GM19467 (cell line): ENCODE results near the gene BACH2.
"Not testable (repeated sequence)": the region's sequence is repeated elsewhere in the genome, so short reads cannot be mapped to it uniquely, and the experiment has no call there.

Source experiments
- ATAC-seq: cut with Tn5 transposase; IDR thresholded peaks from one replicate; pipeline ENCODE4 v1.9.1; 2021; ENCODE audit warnings: mild to moderate bottlenecking, moderate library complexity; ENCODE audit not compliant: unreplicated experiment

BACH2 gene

DNA sequence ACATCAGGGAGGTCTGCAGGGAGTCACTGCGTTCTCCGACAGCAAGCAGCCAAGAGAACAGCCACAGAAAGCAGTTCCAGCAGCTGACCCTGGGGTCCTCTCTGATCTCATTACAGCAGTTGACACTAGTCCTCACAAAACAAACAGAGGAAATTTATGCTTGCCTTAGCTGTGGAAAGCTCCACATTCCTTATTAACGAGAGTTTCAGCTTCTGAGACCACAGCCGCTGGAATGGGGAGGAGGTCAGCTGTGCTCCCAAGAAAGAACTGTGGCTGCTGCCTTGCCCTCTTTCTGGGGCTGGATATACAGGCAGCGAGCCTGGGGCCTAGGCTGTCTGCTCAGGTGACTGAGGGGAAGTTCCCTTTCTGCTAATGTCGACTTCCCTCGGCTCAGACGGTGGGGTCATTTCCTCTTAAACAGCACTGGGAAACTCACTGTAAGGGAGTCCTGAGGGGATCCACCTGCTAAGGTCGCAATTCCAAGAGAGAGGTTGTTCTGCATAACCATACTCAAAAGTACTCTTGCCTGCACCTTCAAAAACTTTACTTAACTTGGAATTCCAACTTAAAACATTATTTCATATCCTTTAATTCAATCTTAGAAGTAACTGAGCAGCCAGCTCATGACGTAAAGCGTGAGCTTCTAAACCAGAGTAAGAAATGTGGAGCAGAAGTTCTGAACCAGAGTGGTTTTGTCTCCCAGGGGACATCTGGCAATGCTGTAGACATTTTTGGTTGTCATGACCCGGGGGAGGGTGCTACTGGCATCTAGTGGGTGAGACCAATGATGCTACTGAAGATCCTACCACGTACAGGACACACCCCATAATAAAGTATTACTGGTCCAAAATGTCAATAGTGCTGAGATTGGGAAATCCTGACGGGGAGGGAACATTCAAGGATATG lies 80.3 kb downstream of the BACH2 start:
- peak; percentile 68 for ATAC-seq

DNA sequence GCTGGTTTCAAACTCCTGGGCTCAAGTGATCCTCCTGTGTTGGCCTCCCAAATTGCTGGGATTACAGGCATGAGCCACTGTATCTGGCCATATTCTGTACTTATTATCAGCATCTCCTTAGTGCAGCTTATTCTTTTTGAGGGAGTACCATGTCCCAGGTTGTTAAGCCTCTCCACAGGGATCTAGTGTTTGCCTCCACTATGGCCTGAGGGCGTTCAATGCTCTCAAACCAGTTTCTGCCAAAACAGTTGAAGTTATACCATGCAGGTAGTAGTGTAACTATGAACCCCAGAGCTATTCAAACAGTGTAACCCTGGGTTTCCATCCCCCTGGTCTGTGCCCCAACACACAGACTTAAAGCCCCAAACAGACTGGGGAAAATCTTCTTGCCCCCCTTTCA lies 81.7 kb downstream of the BACH2 start:
- ATAC-seq = no peak

DNA sequence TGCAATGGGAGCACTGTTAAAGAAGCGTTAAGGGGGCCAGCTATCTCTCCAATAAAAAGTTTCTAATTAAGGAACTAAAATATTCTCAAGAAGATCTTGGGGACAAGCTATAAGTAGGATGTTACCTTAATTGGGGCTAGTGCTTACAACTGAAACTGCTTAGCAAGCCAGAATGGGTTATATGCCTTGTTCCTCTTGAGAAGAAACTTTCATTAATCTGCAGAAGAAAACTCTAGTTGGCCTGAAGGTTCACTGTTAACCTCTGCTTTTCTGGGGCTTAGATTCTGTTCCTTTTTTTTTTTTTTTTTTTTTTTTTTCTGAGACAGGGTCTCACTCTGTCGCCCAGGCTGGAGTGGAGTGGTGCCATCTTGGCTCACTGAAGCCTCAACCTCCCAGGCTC lies 82.2 kb downstream of the BACH2 start:
- ATAC-seq = no peak

DNA sequence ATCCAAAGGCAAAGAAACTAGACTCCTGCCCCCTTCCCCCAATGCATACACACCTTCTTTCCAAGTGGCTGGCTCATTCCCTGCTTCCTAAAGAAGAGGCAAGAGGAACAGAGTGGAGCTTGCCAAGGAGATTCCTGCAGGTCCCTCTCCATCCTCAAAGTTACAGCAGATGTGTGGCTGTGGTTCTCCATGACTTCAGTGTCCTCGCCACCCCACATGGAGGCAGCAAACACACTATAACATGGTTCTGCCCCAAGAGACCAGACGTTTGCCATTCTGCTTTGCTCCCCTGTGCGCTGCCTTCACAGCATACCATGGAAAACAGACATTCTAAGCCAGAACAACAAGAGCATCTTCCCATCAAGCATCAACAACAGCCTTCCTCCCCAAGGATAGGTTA lies 84.4 kb downstream of the BACH2 start:
- ATAC-seq = no peak

DNA sequence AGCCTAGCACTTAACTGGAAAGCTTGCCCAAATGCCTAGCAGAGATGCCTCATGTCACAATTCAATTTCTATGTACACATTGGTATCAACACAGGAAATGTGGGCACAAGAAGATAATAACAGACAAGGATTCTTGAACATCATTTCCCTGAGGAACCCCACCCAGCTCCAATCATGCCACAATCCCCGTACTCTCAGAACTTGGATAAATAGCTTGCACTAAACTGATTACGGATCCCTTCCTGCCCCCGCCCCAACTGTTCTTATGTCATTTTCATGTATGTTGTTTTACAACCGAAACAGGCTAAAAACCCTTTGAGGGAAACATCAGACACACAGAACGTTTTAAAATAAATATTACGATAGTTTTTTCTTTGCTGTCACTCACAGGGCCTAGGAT lies 87.1 kb downstream of the BACH2 start:
- ATAC-seq = no peak

DNA sequence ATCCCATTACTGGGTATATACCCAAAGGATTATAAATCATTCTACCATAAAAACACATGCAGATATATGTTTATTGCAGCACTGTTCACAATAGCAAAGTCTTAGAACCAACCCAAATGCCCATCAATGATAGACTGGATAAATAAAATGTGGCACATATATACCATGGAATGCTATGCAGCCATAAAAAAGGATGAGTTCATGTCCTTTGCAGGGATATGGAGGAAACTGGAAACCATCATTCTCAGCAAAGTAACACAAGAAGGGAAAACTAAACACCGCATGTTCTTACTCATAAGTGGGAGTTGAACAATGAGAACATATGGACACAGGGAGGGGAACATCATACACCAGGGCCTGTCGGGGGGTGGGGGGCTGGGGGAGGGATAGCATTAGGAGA lies 88.0 kb downstream of the BACH2 start:
- not testable (repeated sequence) for ATAC-seq

DNA sequence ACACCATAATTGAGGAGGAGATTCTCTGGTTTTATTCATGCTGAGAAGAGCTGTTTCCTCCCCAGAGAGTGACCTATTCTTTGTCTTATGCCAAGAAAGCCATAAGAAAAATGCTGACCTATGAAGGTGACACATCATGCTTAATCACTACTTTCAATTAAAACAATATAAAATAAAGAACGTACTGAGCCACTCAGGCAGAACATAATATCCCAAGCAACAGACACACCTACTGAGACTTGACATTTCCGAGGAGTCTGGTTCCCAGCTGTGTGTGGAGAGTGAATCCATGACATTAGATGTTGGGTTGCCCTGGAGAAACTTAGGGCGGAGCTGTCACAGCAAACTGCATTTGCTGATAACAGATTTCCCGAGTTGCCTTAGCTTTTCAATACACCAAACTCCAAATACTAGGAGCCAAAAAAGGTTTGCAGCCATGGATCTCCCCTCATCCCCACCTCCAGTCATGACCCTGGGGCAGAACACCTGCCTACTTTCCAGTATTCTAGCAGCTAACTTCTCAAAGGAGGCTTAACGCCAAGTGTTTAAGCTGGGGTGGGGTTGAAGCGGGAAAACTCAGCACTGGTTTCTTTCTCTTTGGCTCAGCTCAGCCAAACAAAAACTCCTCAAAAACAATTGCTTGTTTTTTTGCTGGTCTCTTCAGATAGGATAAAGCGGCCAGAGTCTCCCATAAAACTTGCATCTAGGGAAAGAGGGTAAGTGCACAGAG lies 92.2 kb downstream of the BACH2 start:
- no peak for ATAC-seq

DNA sequence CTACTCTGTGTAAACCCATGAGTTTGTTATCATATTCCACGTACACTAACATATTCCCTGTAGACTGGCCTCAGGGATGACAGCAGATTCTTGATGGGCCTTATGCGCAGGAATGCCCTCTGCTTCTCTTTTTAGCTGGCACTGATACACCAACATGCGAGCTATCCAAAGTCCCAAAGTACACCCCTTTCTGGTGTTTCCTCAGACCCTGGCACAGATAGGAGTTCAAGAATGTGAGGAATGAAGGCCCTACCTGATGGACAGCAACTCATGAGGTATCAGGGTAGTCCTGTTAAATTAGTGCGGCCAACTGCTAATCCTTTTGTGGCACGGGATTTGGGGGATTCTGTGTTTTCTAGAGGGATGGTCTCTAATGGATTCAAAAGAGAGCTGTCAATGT lies 93.0 kb downstream of the BACH2 start:
- ATAC-seq = no peak

DNA sequence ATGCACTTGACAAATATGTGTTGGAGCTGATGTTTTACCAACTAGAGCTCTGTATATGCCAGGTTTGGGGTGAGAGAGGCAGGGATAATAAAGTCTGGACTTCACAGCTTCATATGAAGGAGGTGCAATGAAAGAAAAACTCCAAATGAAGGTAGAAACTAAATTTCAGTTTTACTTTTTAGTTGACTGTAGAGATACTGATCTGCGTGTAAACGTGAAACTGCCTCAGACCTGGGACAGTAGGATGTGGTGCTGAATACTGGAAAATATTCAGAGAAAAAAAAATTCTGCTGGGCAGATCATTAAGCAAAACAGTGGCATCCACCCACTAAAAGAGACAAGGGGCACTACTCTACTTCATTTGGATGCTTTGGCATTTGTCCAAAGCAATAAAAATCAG lies 94.5 kb downstream of the BACH2 start:
- no peak for ATAC-seq

DNA sequence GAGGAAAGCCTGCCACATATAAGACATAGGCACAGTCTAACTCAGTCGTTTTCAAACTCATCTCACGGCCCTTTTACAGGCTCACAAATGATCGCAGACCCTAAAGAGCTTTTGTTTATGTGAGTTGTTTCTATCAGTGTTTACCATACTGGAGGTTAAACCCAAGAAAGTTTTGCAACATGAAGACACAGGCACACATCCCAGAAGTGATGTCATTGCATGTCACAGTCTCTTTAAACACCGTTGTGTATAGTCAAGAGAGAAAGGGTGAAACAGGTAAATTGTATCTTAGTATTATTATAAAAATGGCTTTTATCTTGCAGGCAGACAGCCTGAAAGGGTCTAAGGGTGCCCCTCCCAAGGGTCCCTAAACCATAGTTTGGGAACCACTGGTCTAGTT lies 96.7 kb downstream of the BACH2 start:
- no peak for ATAC-seq

DNA sequence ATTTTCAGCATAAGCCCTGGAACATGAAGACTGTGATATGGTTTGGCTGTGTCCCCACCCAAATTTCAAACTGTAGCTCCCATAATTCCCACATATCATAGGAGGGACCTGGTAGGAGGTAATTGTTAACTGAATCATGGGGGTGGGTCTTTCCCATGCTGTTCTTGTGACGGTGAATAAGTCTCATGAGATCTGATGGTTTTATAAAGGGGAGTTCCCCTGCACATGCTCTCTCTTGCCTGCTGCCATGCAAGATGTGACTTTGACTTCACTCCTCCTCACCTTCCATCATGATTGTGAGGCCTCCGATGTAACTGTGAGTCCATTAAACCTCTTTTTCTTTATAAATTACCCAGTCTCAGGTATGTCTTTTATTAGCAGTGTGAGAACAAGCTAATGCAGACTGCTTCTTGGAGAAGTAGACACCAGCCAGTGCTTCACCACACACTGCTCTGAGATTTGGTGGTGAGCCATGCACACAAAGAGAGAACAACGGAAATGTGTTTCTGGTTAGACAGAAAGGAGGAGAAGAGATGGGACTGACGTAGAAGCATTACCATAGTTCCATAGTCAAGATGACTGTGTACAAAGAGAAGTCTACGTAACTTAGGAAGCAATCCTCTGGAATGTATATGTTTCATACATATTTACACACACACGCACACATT lies 97.8 kb downstream of the BACH2 start:
- ATAC-seq = no peak

DNA sequence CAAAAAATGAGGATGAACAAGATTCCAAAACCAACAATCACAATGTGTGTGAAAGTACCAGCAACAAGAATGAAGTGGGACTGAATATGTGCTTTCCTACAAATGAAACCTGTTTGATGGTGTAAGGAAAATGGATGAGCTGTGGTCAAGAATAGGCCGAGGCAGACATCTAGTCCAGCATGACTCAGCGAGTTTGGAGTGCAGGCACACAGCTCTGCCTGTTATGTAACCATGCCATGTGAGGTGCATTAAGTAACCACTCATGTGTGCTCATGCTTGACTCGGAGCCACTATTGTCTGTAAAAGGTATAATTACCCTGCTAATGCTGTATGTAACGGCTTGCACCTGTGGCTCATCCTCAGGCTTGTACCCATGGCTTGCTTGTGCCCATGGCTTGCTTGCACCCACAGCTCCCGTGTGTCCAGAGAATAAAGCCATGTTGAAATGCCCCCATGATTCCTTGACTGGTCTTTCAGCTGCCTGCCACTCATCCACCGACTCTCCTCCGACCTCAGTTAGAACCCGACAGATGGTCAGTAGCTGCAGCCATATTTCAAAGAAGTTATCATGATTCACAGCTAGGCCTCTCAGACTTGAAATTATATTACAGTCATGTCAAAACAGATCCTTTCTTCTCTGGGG lies 98.7 kb downstream of the BACH2 start:
- ATAC-seq = no peak

DNA sequence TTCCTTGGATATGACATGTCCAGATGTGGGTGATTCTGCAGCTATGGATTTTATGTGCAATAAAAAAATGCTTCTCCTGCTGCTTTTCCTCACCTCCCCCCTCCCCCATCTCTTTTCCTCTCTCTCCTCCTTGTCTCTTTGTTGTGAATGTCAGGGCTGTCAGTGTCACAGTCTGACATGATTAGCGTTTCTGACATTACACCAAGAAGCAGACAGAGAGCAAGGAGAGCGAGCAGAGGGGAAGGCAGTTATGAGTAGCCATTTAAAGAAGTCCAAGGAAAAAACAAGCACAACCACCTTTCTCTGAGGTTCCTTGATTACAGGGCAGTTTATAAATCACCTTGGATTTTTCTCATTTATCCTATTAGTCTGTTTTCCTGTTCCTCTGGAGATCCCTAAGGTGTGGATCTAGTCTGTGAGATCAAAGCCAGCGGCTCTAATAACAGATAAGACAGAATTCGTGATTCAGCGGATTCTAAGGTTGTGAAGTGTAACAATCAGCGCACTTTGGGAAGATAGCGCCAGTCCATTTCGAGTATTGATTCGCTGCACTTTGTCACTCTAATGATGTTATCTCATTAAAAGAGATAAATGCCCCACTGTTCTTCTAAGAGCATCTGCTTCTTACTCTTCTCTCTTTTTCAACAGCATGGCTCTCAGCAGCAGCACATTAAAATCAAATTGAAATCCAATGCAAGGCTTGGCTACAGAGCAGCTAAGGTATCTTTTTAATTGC lies 101.4 kb downstream of the BACH2 start:
- ATAC-seq = no peak

DNA sequence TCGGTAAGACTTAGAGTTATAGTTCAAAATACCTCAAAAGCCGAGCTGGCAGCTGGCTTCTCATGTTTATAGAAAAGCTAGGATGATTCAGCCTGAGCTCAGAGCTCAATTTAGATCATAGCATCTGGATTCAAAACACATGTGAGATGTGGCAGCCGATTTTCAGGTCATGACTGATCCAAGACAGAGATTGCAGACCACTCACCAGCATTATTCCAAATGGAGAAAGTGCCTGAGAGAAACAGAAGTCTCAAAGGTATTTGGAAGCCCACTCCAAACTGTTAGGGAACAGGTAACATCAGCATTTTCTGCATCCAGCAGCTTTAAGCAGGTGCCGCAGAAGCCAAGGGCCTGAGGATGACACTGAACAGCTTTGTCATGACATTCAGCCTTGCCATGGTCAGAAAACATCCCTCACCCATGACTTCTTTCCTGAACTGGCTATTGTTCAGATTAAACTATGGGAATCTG lies 102.2 kb downstream of the BACH2 start:
- ATAC-seq = no peak

DNA sequence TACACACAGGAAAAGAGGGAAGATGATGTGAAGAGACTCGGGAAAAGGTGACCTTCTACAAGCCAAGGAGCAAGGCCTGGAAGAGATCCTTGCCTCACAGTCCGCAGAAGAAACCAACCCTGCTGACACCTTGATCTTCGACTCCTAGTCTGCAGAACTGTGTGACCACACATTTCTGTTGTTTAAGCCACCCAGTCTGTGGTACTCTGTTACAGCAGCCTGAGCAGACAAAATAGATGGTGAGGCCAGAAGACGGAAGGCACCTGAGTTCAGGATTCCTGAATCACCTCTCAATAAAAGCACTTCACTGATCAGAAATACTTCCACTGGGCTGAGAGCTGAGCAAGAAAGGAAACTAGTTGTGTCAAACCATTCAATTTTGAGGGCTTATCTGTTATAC lies 103.3 kb downstream of the BACH2 start:
- no peak for ATAC-seq

DNA sequence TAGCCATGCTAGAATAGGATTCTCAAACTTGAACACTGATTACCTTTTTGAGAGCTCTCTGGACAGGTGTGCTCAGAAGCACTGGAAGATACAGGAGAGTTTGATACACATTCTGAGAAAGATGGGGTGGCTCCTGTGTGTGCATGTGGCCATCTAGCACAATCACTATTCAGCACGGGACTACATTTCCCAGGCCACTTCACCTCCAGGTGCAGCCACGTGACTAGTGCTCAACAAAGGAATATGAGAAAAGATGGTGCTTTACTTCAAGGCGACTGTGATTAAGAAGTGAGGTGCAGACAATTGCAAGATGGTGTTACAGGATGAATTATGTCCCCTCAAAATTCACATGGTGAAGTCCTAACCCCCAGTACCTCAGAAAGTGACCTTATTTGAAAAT lies 103.8 kb downstream of the BACH2 start:
- ATAC-seq = no peak

DNA sequence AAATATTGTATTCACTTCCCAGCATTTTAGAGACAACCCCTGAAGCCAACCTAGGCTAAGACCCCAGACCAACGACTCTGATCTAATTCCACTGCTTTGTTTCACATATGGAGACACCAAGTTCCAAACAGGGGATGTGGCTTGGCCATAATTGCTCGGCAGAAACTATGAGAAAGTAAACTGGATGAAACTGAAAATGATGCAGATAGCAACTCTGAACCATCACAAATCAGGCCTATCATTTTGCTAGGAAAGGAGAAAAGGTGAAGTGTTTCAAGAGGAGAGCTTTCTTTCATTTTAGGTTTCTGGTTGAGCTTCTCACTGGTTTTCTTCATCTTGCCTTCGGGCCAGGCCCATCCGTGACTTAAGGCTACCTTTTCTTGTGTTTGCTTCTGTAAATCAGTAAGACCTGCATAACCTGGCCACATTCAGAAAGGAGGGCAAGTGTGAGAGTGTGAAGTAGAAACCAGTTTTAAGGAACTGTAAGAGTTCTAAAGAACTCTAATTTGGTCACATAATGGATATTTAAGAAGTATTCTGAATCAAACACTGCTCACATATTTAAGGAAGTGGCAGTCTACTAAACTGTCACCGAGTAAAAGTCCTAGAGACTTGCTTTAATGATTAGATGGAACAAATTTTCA lies 105.8 kb downstream of the BACH2 start:
- no peak for ATAC-seq

DNA sequence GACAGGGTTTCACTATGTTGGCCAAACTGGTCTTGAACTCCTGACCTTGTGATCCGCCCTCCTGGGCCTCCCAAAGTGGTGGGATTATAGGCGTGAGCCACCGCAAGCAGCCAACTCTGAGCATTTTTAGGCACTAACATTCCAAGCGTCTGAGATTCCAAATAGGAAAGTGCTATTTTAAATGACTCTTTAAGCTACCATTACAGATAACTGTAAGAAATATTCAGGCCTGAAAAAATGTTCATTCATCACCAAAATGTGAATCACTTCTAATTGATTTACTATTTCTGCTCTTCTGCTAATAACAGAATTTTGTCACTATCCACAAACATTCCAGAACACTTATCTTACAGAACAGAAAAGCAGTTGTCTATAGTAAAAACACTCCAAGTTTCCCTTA lies 106.5 kb downstream of the BACH2 start:
- no peak for ATAC-seq

DNA sequence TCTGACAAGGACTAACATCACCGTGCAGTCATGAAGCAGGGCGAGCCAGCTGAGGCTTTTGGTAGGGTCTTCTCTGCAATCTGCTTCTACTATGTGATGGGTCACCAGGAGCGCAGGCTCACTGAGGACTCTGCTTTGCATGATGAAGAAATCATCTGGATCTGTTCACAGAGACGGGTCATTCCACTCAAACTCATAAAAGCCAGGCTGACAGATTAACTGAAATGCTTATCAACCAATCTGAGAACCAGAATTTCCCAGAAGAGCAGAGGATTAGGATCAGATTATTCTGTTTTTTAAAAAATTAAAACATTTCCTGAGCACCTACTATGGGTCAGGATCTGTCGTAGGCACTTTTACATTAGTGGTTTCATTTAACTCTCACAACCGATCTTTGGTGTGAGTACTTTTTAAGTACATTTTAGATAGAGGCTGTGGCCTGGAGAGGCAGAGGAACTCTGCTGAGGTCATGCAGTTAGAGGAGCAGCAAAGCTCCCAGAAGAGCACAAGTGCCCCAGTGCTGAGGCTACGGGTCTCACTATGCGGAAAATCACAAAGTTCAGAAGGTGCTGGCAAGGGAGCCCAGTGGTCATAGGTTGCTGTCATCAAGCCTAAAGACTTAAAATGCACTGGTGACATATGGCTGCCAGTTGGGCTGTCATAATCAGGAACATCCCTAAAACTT lies 109.1 kb downstream of the BACH2 start:
- ATAC-seq = no peak
